Measurements from ENCODE around the gene UNC50. TPM values are rescaled to one million over a fixed set of nuclear protein-coding genes. Genes with fewer than 3 reads are reported as not detected.

UNC50 gene
- total RNA-seq, 1 donor from 2014 or later: 33.0 TPM

DNA sequence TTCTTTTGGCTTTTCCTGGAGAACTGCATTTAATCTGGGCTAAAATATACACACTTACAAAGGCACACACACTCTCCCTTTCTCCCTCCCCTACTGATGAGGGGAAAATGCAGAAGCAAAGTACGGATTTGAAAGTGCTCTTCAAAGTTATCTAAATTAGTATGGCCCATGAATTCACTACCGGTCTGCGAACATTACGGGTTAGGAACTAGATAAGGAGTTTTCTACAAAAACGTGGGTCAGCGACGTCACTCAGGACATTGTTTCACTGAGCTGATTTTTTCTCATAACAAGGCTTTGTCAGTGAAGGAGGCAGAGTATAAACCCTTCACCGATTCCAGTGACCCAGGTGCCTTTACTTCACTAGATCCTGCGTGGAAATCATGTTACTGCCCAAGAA lies 47.4 kb upstream of the UNC50 start:
- Mint-ChIP-seq H3K4me3 (ENCODE audit: unreplicated experiment) (no peak overlapping the region), H3K9me3 (ENCODE audit: unreplicated experiment) (no peaks in the 10 kb centered on the region), H3K27ac (ENCODE audit: unreplicated experiment) (no peak overlapping the region), H3K36me3 (ENCODE audit: low read depth, unreplicated experiment) (peaks cover 14% of the 10 kb centered on the region), H3K27me3 (ENCODE audit: unreplicated experiment) (no peaks in the 10 kb centered on the region), H3K4me1 (ENCODE audit: unreplicated experiment) (no peaks in the 10 kb centered on the region)
- TF ChIP-seq, protein P1, sequence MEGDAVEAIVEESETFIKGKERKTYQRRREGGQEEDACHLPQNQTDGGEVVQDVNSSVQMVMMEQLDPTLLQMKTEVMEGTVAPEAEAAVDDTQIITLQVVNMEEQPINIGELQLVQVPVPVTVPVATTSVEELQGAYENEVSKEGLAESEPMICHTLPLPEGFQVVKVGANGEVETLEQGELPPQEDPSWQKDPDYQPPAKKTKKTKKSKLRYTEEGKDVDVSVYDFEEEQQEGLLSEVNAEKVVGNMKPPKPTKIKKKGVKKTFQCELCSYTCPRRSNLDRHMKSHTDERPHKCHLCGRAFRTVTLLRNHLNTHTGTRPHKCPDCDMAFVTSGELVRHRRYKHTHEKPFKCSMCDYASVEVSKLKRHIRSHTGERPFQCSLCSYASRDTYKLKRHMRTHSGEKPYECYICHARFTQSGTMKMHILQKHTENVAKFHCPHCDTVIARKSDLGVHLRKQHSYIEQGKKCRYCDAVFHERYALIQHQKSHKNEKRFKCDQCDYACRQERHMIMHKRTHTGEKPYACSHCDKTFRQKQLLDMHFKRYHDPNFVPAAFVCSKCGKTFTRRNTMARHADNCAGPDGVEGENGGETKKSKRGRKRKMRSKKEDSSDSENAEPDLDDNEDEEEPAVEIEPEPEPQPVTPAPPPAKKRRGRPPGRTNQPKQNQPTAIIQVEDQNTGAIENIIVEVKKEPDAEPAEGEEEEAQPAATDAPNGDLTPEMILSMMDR (IDR thresholded peaks at IDR 0.05; ENCODE audit: unreplicated experiment): no peak
- DNase-seq (ENCODE audit: low spot score): no peak

DNA sequence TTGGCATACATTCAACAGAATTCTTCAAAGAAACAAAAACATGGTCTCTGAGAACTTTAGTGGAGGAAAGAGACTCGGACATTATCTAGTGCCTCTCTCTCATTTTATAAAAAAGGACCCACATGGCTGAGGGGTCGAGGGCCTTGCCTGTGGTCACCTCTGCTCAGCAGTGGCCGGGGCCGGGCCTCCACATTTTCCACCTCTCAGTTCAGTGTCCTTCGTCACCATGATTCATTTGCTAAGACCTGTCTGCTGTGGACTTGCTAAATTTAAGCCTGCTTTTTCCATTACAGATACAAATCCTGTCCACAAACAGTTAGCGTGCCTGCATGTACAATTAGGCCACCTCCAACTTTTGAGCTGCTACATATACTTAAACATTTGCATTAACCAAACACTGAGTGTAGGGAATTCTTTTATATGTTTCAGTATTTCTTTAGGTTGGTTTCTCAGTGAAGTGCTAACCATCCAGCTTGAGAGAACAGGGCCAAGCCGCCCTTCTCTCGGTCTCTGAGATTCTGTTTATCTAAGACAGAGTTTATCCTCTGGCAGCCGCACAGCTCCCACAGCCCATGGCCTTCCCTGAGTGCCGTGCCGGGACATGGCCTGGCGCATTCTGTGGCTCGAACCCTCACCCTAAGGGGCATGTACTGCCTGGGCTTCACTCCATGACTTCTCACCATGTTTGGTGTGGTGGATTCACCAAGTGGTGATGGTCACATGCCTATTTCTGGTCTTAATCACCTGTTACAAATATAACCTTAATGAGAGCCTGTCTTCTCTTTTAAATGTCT lies 46.3 kb upstream of the UNC50 start:
- Mint-ChIP-seq H3K9me3 (ENCODE audit: unreplicated experiment) (no peaks in the 10 kb centered on the region), H3K4me3 (ENCODE audit: unreplicated experiment) (no peak overlapping the region), H3K27ac (ENCODE audit: unreplicated experiment) (no peak overlapping the region), H3K27me3 (ENCODE audit: unreplicated experiment) (peaks cover 3% of the 10 kb centered on the region), H3K4me1 (ENCODE audit: unreplicated experiment) (no peaks in the 10 kb centered on the region), H3K36me3 (ENCODE audit: low read depth, unreplicated experiment) (peaks cover 20% of the 10 kb centered on the region)
- TF ChIP-seq, protein P1 (IDR thresholded peaks at IDR 0.05; ENCODE audit: unreplicated experiment): no peak
- no peak for DNase-seq (ENCODE audit: low spot score)

DNA sequence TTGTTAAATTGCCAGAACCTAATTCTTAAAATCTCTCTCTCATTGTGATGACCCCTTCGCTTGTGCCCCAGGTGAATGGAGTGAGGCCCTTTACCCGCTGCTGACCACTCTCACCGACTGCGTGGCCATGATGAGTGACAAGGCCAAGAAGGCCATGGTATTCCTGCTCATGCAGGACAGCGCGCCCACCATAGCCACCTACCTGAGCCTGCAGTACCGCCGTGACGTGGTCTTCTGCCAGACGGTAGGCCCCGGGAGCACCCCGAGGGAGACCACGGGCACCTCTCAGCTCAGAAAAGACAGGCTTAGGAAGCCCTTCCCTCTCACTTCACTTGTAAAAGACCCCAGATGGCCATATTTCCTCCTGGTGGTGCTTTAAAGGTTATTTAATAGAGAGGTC lies 45.0 kb upstream of the UNC50 start:
- no peak for DNase-seq (ENCODE audit: low spot score)
- no peak overlapping the region for H3K4me3 Mint-ChIP-seq (ENCODE audit: unreplicated experiment)
- H3K9me3 Mint-ChIP-seq (ENCODE audit: unreplicated experiment): no peaks in the 10 kb centered on the region
- no peaks in the 10 kb centered on the region for H3K4me1 Mint-ChIP-seq (ENCODE audit: unreplicated experiment)
- TF ChIP-seq, protein P1 (IDR thresholded peaks at IDR 0.05; ENCODE audit: unreplicated experiment): no peak
- peaks cover 5% of the 10 kb centered on the region for H3K27me3 Mint-ChIP-seq (ENCODE audit: unreplicated experiment)
- H3K36me3 Mint-ChIP-seq (ENCODE audit: low read depth, unreplicated experiment): peaks cover 24% of the 10 kb centered on the region
- no peak overlapping the region for H3K27ac Mint-ChIP-seq (ENCODE audit: unreplicated experiment)

DNA sequence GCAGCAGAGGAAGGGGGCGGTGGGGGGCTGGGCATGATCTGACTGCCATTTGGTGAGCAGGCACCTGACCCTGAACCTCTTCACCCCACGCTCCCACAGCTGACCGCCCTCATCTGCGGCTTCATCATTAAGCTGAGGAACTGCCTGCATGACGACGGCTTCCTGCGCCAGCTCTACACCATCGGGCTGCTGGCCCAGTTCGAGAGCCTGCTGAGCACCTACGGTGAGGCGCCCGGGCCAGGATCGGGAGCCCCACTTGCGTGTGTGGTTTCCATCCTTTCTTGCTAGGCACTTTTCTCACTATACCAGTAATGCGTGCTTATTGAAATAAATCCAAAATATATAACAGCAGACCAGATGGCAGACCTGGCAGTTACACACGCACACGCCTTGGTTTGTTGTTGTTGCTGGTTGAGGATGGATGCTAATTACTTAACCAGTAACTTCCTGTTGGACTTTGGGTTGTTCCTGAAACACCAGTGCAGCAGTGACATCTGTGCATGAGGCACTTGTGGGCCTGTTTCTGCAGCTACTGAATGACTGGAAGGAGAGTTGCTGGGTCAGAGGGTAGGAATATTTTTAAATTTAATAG lies 43.8 kb upstream of the UNC50 start:
- peaks cover 5% of the 10 kb centered on the region for H3K27me3 Mint-ChIP-seq (ENCODE audit: unreplicated experiment)
- peaks cover 21% of the 10 kb centered on the region for H3K36me3 Mint-ChIP-seq (ENCODE audit: low read depth, unreplicated experiment)
- TF ChIP-seq, protein P1 (IDR thresholded peaks at IDR 0.05; ENCODE audit: unreplicated experiment): no peak
- H3K9me3 Mint-ChIP-seq (ENCODE audit: unreplicated experiment): no peaks in the 10 kb centered on the region
- no peak overlapping the region for H3K27ac Mint-ChIP-seq (ENCODE audit: unreplicated experiment)
- H3K4me1 Mint-ChIP-seq (ENCODE audit: unreplicated experiment): no peaks in the 10 kb centered on the region
- no peak for DNase-seq (ENCODE audit: low spot score)
- no peak overlapping the region for H3K4me3 Mint-ChIP-seq (ENCODE audit: unreplicated experiment)

DNA sequence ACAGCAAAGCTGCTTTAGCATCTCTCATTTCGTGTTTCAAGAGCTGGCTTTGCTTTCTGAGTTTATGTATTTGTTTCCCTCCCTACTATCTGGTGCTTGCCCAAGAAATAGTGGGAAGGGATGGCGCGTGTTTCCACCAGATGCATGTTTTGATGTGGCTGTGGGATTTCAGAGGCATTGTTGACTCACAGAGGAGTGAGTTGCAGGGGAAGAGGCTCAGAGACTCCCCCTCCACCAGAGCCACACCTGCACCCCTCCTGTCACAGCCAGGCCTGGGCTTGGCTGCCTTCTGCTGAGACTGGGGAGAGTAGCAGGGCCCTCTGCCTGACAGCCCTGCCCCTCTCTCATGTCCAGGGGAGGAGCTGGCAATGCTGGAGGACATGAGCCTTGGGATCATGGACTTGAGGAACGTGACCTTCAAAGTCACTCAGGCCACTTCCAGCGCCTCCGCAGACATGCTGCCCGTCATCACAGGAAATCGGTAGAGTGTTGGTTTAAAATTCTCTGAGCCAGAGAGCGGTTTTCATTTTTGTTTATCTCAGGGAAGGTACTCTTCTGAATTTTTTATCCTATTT lies 43.0 kb upstream of the UNC50 start:
- no peaks in the 10 kb centered on the region for H3K9me3 Mint-ChIP-seq (ENCODE audit: unreplicated experiment)
- H3K27me3 Mint-ChIP-seq (ENCODE audit: unreplicated experiment): peaks cover 5% of the 10 kb centered on the region
- no peak for DNase-seq (ENCODE audit: low spot score)
- no peak overlapping the region for H3K4me3 Mint-ChIP-seq (ENCODE audit: unreplicated experiment)
- H3K36me3 Mint-ChIP-seq (ENCODE audit: low read depth, unreplicated experiment): peaks cover 28% of the 10 kb centered on the region
- TF ChIP-seq, protein P1 (IDR thresholded peaks at IDR 0.05; ENCODE audit: unreplicated experiment): no peak
- no peak overlapping the region for H3K27ac Mint-ChIP-seq (ENCODE audit: unreplicated experiment)
- H3K4me1 Mint-ChIP-seq (ENCODE audit: unreplicated experiment): no peaks in the 10 kb centered on the region
